Activated naive CD4-positive, alpha-beta T cell treated with anti-CD3 and anti-CD28 coated beads, Interleukin-2, amount 50 U/mL, for 72 hours (primary cell): Measurements from ENCODE around the gene HUNK. TPM values are rescaled to one million over a fixed set of nuclear protein-coding genes. Genes with fewer than 3 reads are reported as not detected.
A peak's percentile ranks its signal among the peaks of the same experiment; 100 is the strongest.
"Not testable (repeated sequence)": the region's sequence is repeated elsewhere in the genome, so short reads cannot be mapped to it uniquely, and the experiment has no call there.

ENCODE experiments used
- ATAC-seq, 2 donors: fragments of 150-1000 bp; cut with Tn5 transposase; 2 replicates each; pipeline ENCODE4 v1.10.0; 2021; ENCODE audit warnings: mild to moderate bottlenecking in 2 of 2, moderate library complexity in 2 of 2
- DNase-seq, 2 donors: peaks; one replicate each; pipeline ENCODE4 v3.0.0; 2021 to 2022; ENCODE audit warnings: low spot score in 2 of 2
- H3K27ac Mint-ChIP-seq, 2 donors: one replicate each; pipeline ENCODE4 v1.8.0; 2022; ENCODE audit warnings: mild to moderate bottlenecking in 2 of 2, mixed read lengths in 2 of 2
- H3K36me3 Mint-ChIP-seq, 2 donors: one replicate each; pipeline ENCODE4 v1.8.0; 2022; ENCODE audit warnings: mixed read lengths in 2 of 2
- H3K9me3 Mint-ChIP-seq, 2 donors: one replicate each; pipeline ENCODE4 v1.8.0; 2022; ENCODE audit warnings: mixed read lengths in 2 of 2
- total RNA-seq, 2 donors: library from RNA; stranded (reverse); gene quantifications; one replicate each; pipeline ENCODE4 v1.2.3, GENCODE V29; 2022

The HUNK gene
- under 1 TPM in 1 of 2 donors, not detected in 1; 0.23 TPM for total RNA-seq

GRCh38 chr21:31872452-31873274 lies at the start of gene HUNK:
TSS of gene HUNK (plus strand) at chr21:31873020. CDS start at chr21:31873675, 655 bp downstream.
- peak in 1 of 2 donors; percentile 24 for DNase-seq
- no peaks in the 10 kb centered on the region for H3K9me3 Mint-ChIP-seq

GRCh38 chr21:31829736-31830472 lies 42.9 kb upstream of the HUNK start:
- Mint-ChIP-seq H3K27ac (no peak overlapping the region), H3K9me3 (no peaks in the 10 kb centered on the region), H3K36me3 (no peaks in the 10 kb centered on the region)
- DNase-seq (no peak), ATAC-seq (no peak)

More at GRCh38 chr21:31872452-31873274, at the start of gene HUNK:
- H3K27ac Mint-ChIP-seq: no peak within 1 kb of the TSS
- ATAC-seq: peak; percentile 20 to 58
- no peaks in the 10 kb centered on the region for H3K36me3 Mint-ChIP-seq

GRCh38 chr21:31830701-31831100 lies 42.1 kb upstream of the HUNK start:
- Mint-ChIP-seq H3K36me3 (no peaks in the 10 kb centered on the region), H3K9me3 (no peaks in the 10 kb centered on the region), H3K27ac (no peak overlapping the region)
- ATAC-seq (no peak), DNase-seq (no peak)

GRCh38 chr21:31837041-31837440 lies 35.8 kb upstream of the HUNK start:
- no peak overlapping the region for H3K27ac Mint-ChIP-seq
- no peaks in the 10 kb centered on the region for H3K36me3 Mint-ChIP-seq
- DNase-seq (no peak), ATAC-seq (no peak)
- no peaks in the 10 kb centered on the region for H3K9me3 Mint-ChIP-seq

- ATAC-seq (no peak), DNase-seq (no peak)
- Mint-ChIP-seq H3K9me3 (no peaks in the 10 kb centered on the region), H3K36me3 (no peaks in the 10 kb centered on the region), H3K27ac (no peak overlapping the region)
Observed at GRCh38 chr21:31837618-31838390, 35.0 kb upstream of the HUNK start.

- no peaks in the 10 kb centered on the region for H3K36me3 Mint-ChIP-seq
- H3K27ac Mint-ChIP-seq: no peak overlapping the region
- DNase-seq (no peak), ATAC-seq (no peak)
- no peaks in the 10 kb centered on the region for H3K9me3 Mint-ChIP-seq
Observed at GRCh38 chr21:31838586-31839355, 34.0 kb upstream of the HUNK start.

- Mint-ChIP-seq H3K9me3 (no peaks in the 10 kb centered on the region), H3K36me3 (no peaks in the 10 kb centered on the region), H3K27ac (no peak overlapping the region)
- ATAC-seq (no peak), DNase-seq (no peak)
Observed at GRCh38 chr21:31844206-31844605, 28.6 kb upstream of the HUNK start.

- DNase-seq (no peak), ATAC-seq (no peak)
- Mint-ChIP-seq H3K27ac (no peak overlapping the region), H3K9me3 (no peaks in the 10 kb centered on the region), H3K36me3 (no peaks in the 10 kb centered on the region)
Observed at GRCh38 chr21:31845151-31845729, 27.6 kb upstream of the HUNK start.

GRCh38 chr21:31846690-31847089 lies 26.1 kb upstream of the HUNK start:
- H3K27ac Mint-ChIP-seq: no peak overlapping the region
- no peaks in the 10 kb centered on the region for H3K36me3 Mint-ChIP-seq
- DNase-seq: no peak
- no peaks in the 10 kb centered on the region for H3K9me3 Mint-ChIP-seq
- no peak for ATAC-seq

- Mint-ChIP-seq H3K9me3 (peaks cover 0 to 3% of the 10 kb centered on the region in 2 donors), H3K27ac (no peak overlapping the region), H3K36me3 (no peaks in the 10 kb centered on the region)
- DNase-seq: no peak
- no peak for ATAC-seq
Observed at GRCh38 chr21:31847761-31848160, 25.1 kb upstream of the HUNK start.

GRCh38 chr21:31848326-31848985 lies 24.4 kb upstream of the HUNK start:
- Mint-ChIP-seq H3K9me3 (peaks cover 0 to 3% of the 10 kb centered on the region in 2 donors), H3K27ac (no peak overlapping the region), H3K36me3 (no peaks in the 10 kb centered on the region)
- ATAC-seq: no peak
- DNase-seq: no peak

- ATAC-seq: no peak
- H3K36me3 Mint-ChIP-seq: no peaks in the 10 kb centered on the region
- no peak for DNase-seq
- H3K27ac Mint-ChIP-seq: no peak overlapping the region
- H3K9me3 Mint-ChIP-seq: peaks cover 0 to 3% of the 10 kb centered on the region in 2 donors
Observed at GRCh38 chr21:31850886-31851285, 21.9 kb upstream of the HUNK start.

- no peaks in the 10 kb centered on the region for H3K36me3 Mint-ChIP-seq
- DNase-seq (no peak), ATAC-seq (no peak)
- no peak overlapping the region for H3K27ac Mint-ChIP-seq
- H3K9me3 Mint-ChIP-seq: peaks cover 0 to 3% of the 10 kb centered on the region in 2 donors
Observed at GRCh38 chr21:31855180-31855579, 17.6 kb upstream of the HUNK start.

GRCh38 chr21:31857096-31857495 lies 15.7 kb upstream of the HUNK start:
- no peaks in the 10 kb centered on the region for H3K36me3 Mint-ChIP-seq
- no peak for DNase-seq
- no peak for ATAC-seq
- H3K27ac Mint-ChIP-seq: no peak overlapping the region
- H3K9me3 Mint-ChIP-seq: peaks cover 0 to 3% of the 10 kb centered on the region in 2 donors

- not testable (repeated sequence) for H3K36me3 Mint-ChIP-seq, ATAC-seq, H3K9me3 Mint-ChIP-seq, H3K27ac Mint-ChIP-seq, DNase-seq
Observed at GRCh38 chr21:31857631-31858030, 15.2 kb upstream of the HUNK start.
